Right lobe of liver (tissue), 6 donors: ENCODE data around the gene GCLC. TPM values are rescaled to one million over a fixed set of nuclear protein-coding genes. Genes with fewer than 3 reads are reported as not detected.
A peak's percentile ranks its signal among the peaks of the same experiment; 100 is the strongest.

ENCODE experiments used
- ATAC-seq, 4 donors: fragments of 200-7000 bp; cut with Tn5 transposase; one replicate each; pipeline ENCODE4 v1.9.1; 2020; ENCODE audit warnings: mild to moderate bottlenecking in 4 of 4, moderate library complexity in 4 of 4
- DNase-seq, 3 donors: peaks; one replicate each; pipeline ENCODE4 v3.0.0-alpha.2; 2020
- H3K27ac ChIP-seq, 3 donors: fragments of 200-600 bp; one replicate each; pipeline ENCODE4 v1.8.0; 2022
- H3K27me3 ChIP-seq, 2 donors: fragments of 200-600 bp; one replicate each; pipeline ENCODE4 v1.8.0; 2022
- H3K36me3 ChIP-seq, 4 donors: fragments of 200-600 bp; sonication (generic) in 1 of 4; one replicate each; pipeline versions ENCODE4 v1.5.1 to v1.8.0; 2017 to 2022; ENCODE audit warnings: control low read depth in 1 of 4
- H3K4me1 ChIP-seq, 4 donors: fragments of 200-600 bp; sonication (generic) in 1 of 4; one replicate each; pipeline versions ENCODE4 v1.5.1 to v1.8.0; 2017 to 2022; ENCODE audit warnings: control low read depth in 1 of 4
- H3K4me3 ChIP-seq, 3 donors: fragments of 200-600 bp; one replicate each; pipeline ENCODE4 v1.8.0; 2022
- H3K9me3 ChIP-seq, 4 donors: fragments of 200-600 bp; sonication (generic) in 1 of 4; one replicate each; pipeline versions ENCODE4 v1.5.1 to v1.8.0; 2017 to 2022; ENCODE audit warnings: control low read depth in 1 of 4
- POLR2A ChIP-seq: fragments of 450-650 bp; IDR thresholded peaks from one replicate; pipeline ENCODE4 v1.6.1; 2017; ENCODE audit warnings: antibody characterized with exemption, mild to moderate bottlenecking
- WGBS: methylation state at CpG from one replicate; pipeline ENCODE4 v1.1.6; 2018; ENCODE audit warnings: low coverage, low lambda C conversion rate; ENCODE audit not compliant: insufficient coverage; ENCODE audit errors: missing lambda C conversion rate; 5-methylcytosine and 5-hydroxymethylcytosine counted together
- intact Hi-C, 2 donors: fragments of 100-400 bp; cut with DNase I; formaldehyde crosslinking; loops; one replicate each; pipeline versions ENCODE4 v1.11.2 to v1.14.1; 2022
- total RNA-seq, 6 experiments: library from RNA; depleted of rRNA in 2 of 6; stranded (reverse); fragments of >200 nt in 2 of 6; fragmentation: NEBNext Ultra II Directional in 3 of 6; extraction: Animal tissue kit (Norgen Biotek cat#: 25700) in 3 of 6; gene quantifications; one replicate each; pipeline versions ENCODE4 v1.1.0 to v1.2.4, GENCODE V29; 2016 to 2023
- TF ChIP-seq, protein P1 (sequence below), 4 donors: fragments of 200-600 bp in 3 of 4; fragments of 450-650 bp in 1 of 4; IDR thresholded peaks; one replicate each; pipeline versions ENCODE4 v1.5.1 to v1.8.0; 2016 to 2022; ENCODE audit warnings: antibody characterized with exemption in 4 of 4, mild to moderate bottlenecking in 2 of 4
- donor health status: DM: no; HTN: yes; CAD: no.
- donor health status: DM: no; HTN: no; CAD: no.
- donor health status: DM: no; HTN: no; CAD: no.
- donor health status: DM: no; HTN: yes; CAD: no.
- donor health status: DM: no; HTN: yes; CAD: no.

The GCLC gene
- total RNA-seq, 6 experiments from 2014 or later, result 56.8 to 140 (median 103) TPM

DNA sequence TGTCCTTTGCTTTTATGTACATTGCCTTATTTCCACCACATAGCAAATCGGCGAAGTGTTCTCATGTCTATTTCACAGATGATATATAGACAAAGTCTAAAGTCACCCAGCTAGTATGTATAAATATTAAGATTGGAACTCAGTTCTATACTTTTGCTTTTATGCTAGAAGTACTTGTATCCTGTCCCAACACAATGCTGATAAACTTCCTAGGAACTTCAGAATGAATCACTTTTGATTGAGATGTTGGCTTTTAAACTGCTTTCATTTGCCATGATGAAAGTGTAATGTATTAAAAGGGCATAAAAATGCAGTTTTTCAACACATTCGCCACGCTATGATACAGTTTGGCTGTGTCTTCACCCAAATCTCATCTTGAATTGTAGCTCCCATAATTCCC, 50.8 kb downstream of the GCLC start:
- H3K27me3 ChIP-seq, result no peaks in the 10 kb centered on the region
- no peak overlapping the region for H3K4me3 ChIP-seq
- intact Hi-C loops, result loop anchor here in 1 of 2 donors (10.0 kb wide), 1 partner anchor 231 kb away; no protein-coding TSS in a partner anchor
- H3K36me3 ChIP-seq, result peaks cover 0 to 28% (median 2%) of the 10 kb centered on the region in 4 donors
- peak in 3 of 4 donors; percentile 2 to 10 (median 6) for ATAC-seq
- peaks cover 0 to 9% (median 0%) of the 10 kb centered on the region in 4 donors for H3K4me1 ChIP-seq
- 62% methylated on average over 4 of the region's 4 CpGs for WGBS
- peak overlapping the region in 2 of 3 donors; percentile 30 to 52 for H3K27ac ChIP-seq
- no peak for TF ChIP-seq POLR2A
- TF ChIP-seq, protein P1, sequence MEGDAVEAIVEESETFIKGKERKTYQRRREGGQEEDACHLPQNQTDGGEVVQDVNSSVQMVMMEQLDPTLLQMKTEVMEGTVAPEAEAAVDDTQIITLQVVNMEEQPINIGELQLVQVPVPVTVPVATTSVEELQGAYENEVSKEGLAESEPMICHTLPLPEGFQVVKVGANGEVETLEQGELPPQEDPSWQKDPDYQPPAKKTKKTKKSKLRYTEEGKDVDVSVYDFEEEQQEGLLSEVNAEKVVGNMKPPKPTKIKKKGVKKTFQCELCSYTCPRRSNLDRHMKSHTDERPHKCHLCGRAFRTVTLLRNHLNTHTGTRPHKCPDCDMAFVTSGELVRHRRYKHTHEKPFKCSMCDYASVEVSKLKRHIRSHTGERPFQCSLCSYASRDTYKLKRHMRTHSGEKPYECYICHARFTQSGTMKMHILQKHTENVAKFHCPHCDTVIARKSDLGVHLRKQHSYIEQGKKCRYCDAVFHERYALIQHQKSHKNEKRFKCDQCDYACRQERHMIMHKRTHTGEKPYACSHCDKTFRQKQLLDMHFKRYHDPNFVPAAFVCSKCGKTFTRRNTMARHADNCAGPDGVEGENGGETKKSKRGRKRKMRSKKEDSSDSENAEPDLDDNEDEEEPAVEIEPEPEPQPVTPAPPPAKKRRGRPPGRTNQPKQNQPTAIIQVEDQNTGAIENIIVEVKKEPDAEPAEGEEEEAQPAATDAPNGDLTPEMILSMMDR (IDR thresholded peaks at IDR 0.05), result no peak
- no peak for DNase-seq
- H3K9me3 ChIP-seq, result no peaks in the 10 kb centered on the region

GRCh38 chr6:53493635-53494025, 51.3 kb downstream of the GCLC start:
- DNase-seq (no peak), ATAC-seq (no peak)
- H3K27me3 ChIP-seq, result no peaks in the 10 kb centered on the region
- H3K4me3 ChIP-seq, result peak overlapping the region in 1 of 3 donors; percentile 28
- peak overlapping the region in 2 of 3 donors; percentile 30 to 52 for H3K27ac ChIP-seq
- H3K9me3 ChIP-seq, result no peaks in the 10 kb centered on the region
- intact Hi-C loops, result loop anchor here in 1 of 2 donors (10.0 kb wide), 1 partner anchor 231 kb away; no protein-coding TSS in a partner anchor
- H3K36me3 ChIP-seq, result peaks cover 0 to 24% (median 0%) of the 10 kb centered on the region in 4 donors
- 34% methylated on average over 2 of the region's 2 CpGs for WGBS
- TF ChIP-seq POLR2A, result no peak
- TF ChIP-seq, protein P1 (IDR thresholded peaks at IDR 0.05), result peak in 1 of 4 donors; percentile 8
- H3K4me1 ChIP-seq, result peaks cover 0 to 9% (median 0%) of the 10 kb centered on the region in 4 donors

- TF ChIP-seq POLR2A, result no peak
- TF ChIP-seq, protein P1 (IDR thresholded peaks at IDR 0.05), result peak; percentile 67 to 76 (median 70)
- Histone ChIP-seq H3K27me3 (no peaks in the 10 kb centered on the region), H3K4me3 (peak overlapping the region in 2 of 3 donors; percentile 28 to 29), H3K27ac (peak overlapping the region in 2 of 3 donors; percentile 30 to 52), H3K9me3 (no peaks in the 10 kb centered on the region), H3K4me1 (peaks cover 0 to 9% (median 0%) of the 10 kb centered on the region in 4 donors), H3K36me3 (peaks cover 0 to 18% (median 0%) of the 10 kb centered on the region in 4 donors)
- ATAC-seq, result peak; percentile 73 to 94 (median 89)
- WGBS, result 8% methylated on average over 11 of the region's 11 CpGs
- intact Hi-C loops, result loop anchor here in 1 of 2 donors (10.0 kb wide), 1 partner anchor 232 kb away; no protein-coding TSS in a partner anchor
- peak in 1 of 3 donors; percentile 22 for DNase-seq
These were observed 51.9 kb downstream of the GCLC start for GRCh38 chr6:53492860-53493634.

DNA sequence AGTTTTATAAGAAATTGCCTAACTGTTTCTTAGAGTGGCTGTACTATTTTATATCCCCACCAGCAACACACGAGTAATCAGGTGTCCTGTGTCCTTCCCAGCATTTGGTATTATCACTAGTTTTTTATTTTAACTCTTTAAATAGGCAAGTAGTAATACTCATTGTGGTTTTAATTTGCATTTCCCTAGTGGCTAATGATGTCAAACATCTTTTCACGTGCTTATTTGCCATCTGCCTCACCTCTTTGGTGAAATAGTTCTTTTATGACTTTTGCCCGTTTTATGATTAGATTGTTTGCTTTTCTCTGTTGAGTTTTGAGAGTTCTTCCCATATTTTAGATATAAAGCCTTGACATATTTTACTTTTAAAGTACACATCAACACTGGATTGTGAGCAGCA, 57.8 kb downstream of the GCLC start:
- Histone ChIP-seq H3K27me3 (no peaks in the 10 kb centered on the region), H3K4me3 (no peak overlapping the region), H3K36me3 (no peaks in the 10 kb centered on the region), H3K27ac (no peak overlapping the region), H3K9me3 (no peaks in the 10 kb centered on the region), H3K4me1 (peaks cover 0 to 6% (median 3%) of the 10 kb centered on the region in 4 donors)
- WGBS, result 25% methylated on average over 3 of the region's 3 CpGs
- no peak for TF ChIP-seq POLR2A
- TF ChIP-seq, protein P1 (IDR thresholded peaks at IDR 0.05), result no peak
- DNase-seq (no peak), ATAC-seq (no peak)
- intact Hi-C loops, result no loop called here
